ENCODE data around the gene MAFG. TPM values are rescaled to one million over a fixed set of nuclear protein-coding genes. Genes with fewer than 3 reads are reported as not detected.
A peak's percentile ranks its signal among the peaks of the same experiment; 100 is the strongest.

MAFG gene
- total and polyA plus RNA-seq, 7 donors = 21.6 to 74.2 (median 46.0) TPM

- WGBS, 3 donors = 84 to 89% (median 88%) methylated on average over 38 of the region's 38 CpGs
- no peak for TF ChIP-seq CTCF (IDR thresholded peaks at IDR 0.05)
- intact Hi-C loops (cut with DNase I) = loop anchor here in 1 of 2 donors (5.0 kb wide), 1 partner anchor 68 kb away; no protein-coding TSS in a partner anchor
- no peaks in the 10 kb centered on the region for H3K27me3 ChIP-seq (ENCODE audit: insufficient read depth in 3 of 3, low read length in 2 of 3)
- no peak overlapping the region for H3K27ac ChIP-seq
- no peaks in the 10 kb centered on the region for H3K9me3 ChIP-seq
- DNase-seq (peak in 1 of 2 donors; percentile 13), ATAC-seq (no peak)
- H3K4me1 ChIP-seq = peaks cover 23% of the 10 kb centered on the region
- peaks cover 0 to 6% of the 10 kb centered on the region in 2 donors for H3K36me3 ChIP-seq (ENCODE audit: insufficient read depth in 1 of 2, low read depth in 1 of 2)
- H3K4me3 ChIP-seq = no peak overlapping the region
Observed at GRCh38 chr17:81934850-81935708, 7.5 kb upstream of the MAFG start.

GRCh38 chr17:81934098-81934757 lies 6.7 kb upstream of the MAFG start:
- 77 to 87% (median 80%) methylated on average over 23 of the region's 23 CpGs for WGBS, 3 donors
- H3K9me3 ChIP-seq = no peaks in the 10 kb centered on the region
- H3K36me3 ChIP-seq (ENCODE audit: insufficient read depth in 1 of 2, low read depth in 1 of 2) = peaks cover 0 to 6% of the 10 kb centered on the region in 2 donors
- DNase-seq = no peak
- H3K27ac ChIP-seq = no peak overlapping the region
- peaks cover 23% of the 10 kb centered on the region for H3K4me1 ChIP-seq
- H3K27me3 ChIP-seq (ENCODE audit: insufficient read depth in 3 of 3, low read length in 2 of 3) = no peaks in the 10 kb centered on the region
- no peak for TF ChIP-seq CTCF (IDR thresholded peaks at IDR 0.05)
- intact Hi-C loops (cut with DNase I) = no loop called here
- no peak overlapping the region for H3K4me3 ChIP-seq
- ATAC-seq = no peak

GRCh38 chr17:81933178-81933699 lies 5.7 kb upstream of the MAFG start:
- intact Hi-C loops (cut with DNase I) = no loop called here
- Histone ChIP-seq H3K27ac (no peak overlapping the region), H3K4me1 (peaks cover 13% of the 10 kb centered on the region), H3K27me3 (ENCODE audit: insufficient read depth in 3 of 3, low read length in 2 of 3) (no peaks in the 10 kb centered on the region), H3K9me3 (no peaks in the 10 kb centered on the region), H3K4me3 (no peak overlapping the region), H3K36me3 (ENCODE audit: insufficient read depth in 1 of 2, low read depth in 1 of 2) (peaks cover 0 to 3% of the 10 kb centered on the region in 2 donors)
- ATAC-seq (no peak), DNase-seq (no peak)
- TF ChIP-seq CTCF (IDR thresholded peaks at IDR 0.05) = no peak
- WGBS, 3 donors = 82 to 89% (median 85%) methylated on average over 14 of the region's 14 CpGs

GRCh38 chr17:81932333-81932983 lies 4.9 kb upstream of the MAFG start:
- no peaks in the 10 kb centered on the region for H3K9me3 ChIP-seq
- DNase-seq = no peak
- H3K27me3 ChIP-seq (ENCODE audit: insufficient read depth in 3 of 3, low read length in 2 of 3) = no peaks in the 10 kb centered on the region
- no peak overlapping the region for H3K27ac ChIP-seq
- no peak for TF ChIP-seq CTCF (IDR thresholded peaks at IDR 0.05)
- WGBS, 3 donors = 85 to 89% (median 87%) methylated on average over 8 to 9 of the region's 9 CpGs
- H3K36me3 ChIP-seq (ENCODE audit: insufficient read depth in 1 of 2, low read depth in 1 of 2) = peaks cover 0 to 3% of the 10 kb centered on the region in 2 donors
- peaks cover 5% of the 10 kb centered on the region for H3K4me1 ChIP-seq
- ATAC-seq = no peak
- H3K4me3 ChIP-seq = no peak overlapping the region
- intact Hi-C loops (cut with DNase I) = no loop called here

All from psoas muscle (tissue), 8 donors.